Prostate gland (tissue), 2 donors: ENCODE measurements around the gene STRN4.

Experiments
- CTCF ChIP-seq, 4 experiments: fragments of 200-600 bp in 2 of 4; fragments of 450-650 bp in 2 of 4; sonication (generic) in 2 of 4; IDR thresholded peaks; 1 replicate in 3 of 4; 2 replicates in 1 of 4; pipeline ENCODE4 v1.5.1; 2016 to 2019; ENCODE audit warnings: antibody characterized with exemption in 4 of 4, mild to moderate bottlenecking in 2 of 4, moderate library complexity in 2 of 4
- POLR2A ChIP-seq: fragments of 450-650 bp; IDR thresholded peaks from one replicate; pipeline ENCODE4 v1.6.1; 2016; ENCODE audit warnings: antibody characterized with exemption, mild to moderate bottlenecking

- TF ChIP-seq CTCF (IDR thresholded peaks at IDR 0.05) (no peak), POLR2A (no peak)
Observed at GRCh38 chr19:46726971-46727501, 19.2 kb downstream of the STRN4 start.
